BLaER1 (cell line): ENCODE data around the gene ASCL5.

Source experiments
- H3K27ac ChIP-seq: shearing (Covaris generic); formaldehyde crosslinking; 2 replicates; pipeline ENCODE4 v1.8.1; 2022
- H3K27me3 ChIP-seq: shearing (Covaris generic); formaldehyde crosslinking; 2 replicates; pipeline ENCODE4 v1.8.1; 2022
- H3K36me3 ChIP-seq: shearing (Covaris generic); formaldehyde crosslinking; 2 replicates; pipeline ENCODE4 v1.8.1; 2022
- H3K4me1 ChIP-seq: shearing (Covaris generic); formaldehyde crosslinking; 2 replicates; pipeline ENCODE4 v1.8.1; 2022
- H3K4me2 ChIP-seq: shearing (Covaris generic); formaldehyde crosslinking; 2 replicates; pipeline ENCODE4 v1.8.1; 2022
- H3K4me3 ChIP-seq: shearing (Covaris generic); formaldehyde crosslinking; 2 replicates; pipeline ENCODE4 v1.8.1; 2022
- H3K9ac ChIP-seq: shearing (Covaris generic); formaldehyde crosslinking; 2 replicates; pipeline ENCODE4 v1.8.1; 2022
- H3K9me3 ChIP-seq: shearing (Covaris generic); formaldehyde crosslinking; 2 replicates; pipeline ENCODE4 v1.8.1; 2022
- H4K20me1 ChIP-seq: shearing (Covaris generic); formaldehyde crosslinking; 2 replicates; pipeline ENCODE4 v1.8.1; 2022
- Cebpa-rat ChIP-seq: shearing (Covaris generic); IDR thresholded peaks from 2 replicates; pipeline ENCODE4 v1.8.1; 2022

Gene ASCL5

GRCh38 chr1:201093561-201093960, 33.4 kb downstream of the ASCL5 start:
- Histone ChIP-seq H3K27ac (no peak overlapping the region), H3K4me2 (no peak overlapping the region), H3K27me3 (no peaks in the 10 kb centered on the region), H3K9me3 (no peaks in the 10 kb centered on the region), H3K4me1 (peaks cover 19% of the 10 kb centered on the region), H3K9ac (no peak overlapping the region), H4K20me1 (no peaks in the 10 kb centered on the region), H3K4me3 (no peak overlapping the region), H3K36me3 (no peaks in the 10 kb centered on the region)
- no peak for TF ChIP-seq Cebpa-rat

- no peaks in the 10 kb centered on the region for H4K20me1 ChIP-seq
- no peaks in the 10 kb centered on the region for H3K36me3 ChIP-seq
- no peak overlapping the region for H3K9ac ChIP-seq
- TF ChIP-seq Cebpa-rat, result no peak
- H3K4me1 ChIP-seq, result peaks cover 19% of the 10 kb centered on the region
- H3K9me3 ChIP-seq, result no peaks in the 10 kb centered on the region
- no peak overlapping the region for H3K4me2 ChIP-seq
- no peak overlapping the region for H3K27ac ChIP-seq
- no peak overlapping the region for H3K4me3 ChIP-seq
- no peaks in the 10 kb centered on the region for H3K27me3 ChIP-seq
Observed at GRCh38 chr1:201092738-201093137, 34.2 kb downstream of the ASCL5 start.

GRCh38 chr1:201091256-201091655, 35.7 kb downstream of the ASCL5 start:
- no peak for TF ChIP-seq Cebpa-rat
- Histone ChIP-seq H3K4me3 (no peak overlapping the region), H4K20me1 (no peaks in the 10 kb centered on the region), H3K4me2 (no peak overlapping the region), H3K36me3 (no peaks in the 10 kb centered on the region), H3K4me1 (peaks cover 15% of the 10 kb centered on the region), H3K27me3 (no peaks in the 10 kb centered on the region), H3K9ac (no peak overlapping the region), H3K9me3 (no peaks in the 10 kb centered on the region), H3K27ac (no peak overlapping the region)

GRCh38 chr1:201090541-201090940, 36.4 kb downstream of the ASCL5 start:
- H3K9me3 ChIP-seq, result no peaks in the 10 kb centered on the region
- no peak overlapping the region for H3K9ac ChIP-seq
- H3K4me2 ChIP-seq, result no peak overlapping the region
- no peaks in the 10 kb centered on the region for H3K36me3 ChIP-seq
- TF ChIP-seq Cebpa-rat, result no peak
- no peaks in the 10 kb centered on the region for H4K20me1 ChIP-seq
- no peak overlapping the region for H3K27ac ChIP-seq
- H3K27me3 ChIP-seq, result no peaks in the 10 kb centered on the region
- H3K4me3 ChIP-seq, result no peak overlapping the region
- peaks cover 15% of the 10 kb centered on the region for H3K4me1 ChIP-seq

- no peak for TF ChIP-seq Cebpa-rat
- Histone ChIP-seq H3K27ac (no peak overlapping the region), H3K27me3 (no peaks in the 10 kb centered on the region), H3K9ac (no peak overlapping the region), H4K20me1 (no peaks in the 10 kb centered on the region), H3K4me1 (peaks cover 18% of the 10 kb centered on the region), H3K9me3 (no peaks in the 10 kb centered on the region), H3K4me3 (no peak overlapping the region), H3K36me3 (no peaks in the 10 kb centered on the region), H3K4me2 (no peak overlapping the region)
Observed at GRCh38 chr1:201089596-201089995, 37.4 kb downstream of the ASCL5 start.

- H3K4me2 ChIP-seq, result no peak overlapping the region
- H3K9me3 ChIP-seq, result no peaks in the 10 kb centered on the region
- H3K4me1 ChIP-seq, result peaks cover 24% of the 10 kb centered on the region
- H3K36me3 ChIP-seq, result no peaks in the 10 kb centered on the region
- no peaks in the 10 kb centered on the region for H3K27me3 ChIP-seq
- no peak overlapping the region for H3K9ac ChIP-seq
- TF ChIP-seq Cebpa-rat, result no peak
- no peak overlapping the region for H3K27ac ChIP-seq
- no peaks in the 10 kb centered on the region for H4K20me1 ChIP-seq
- H3K4me3 ChIP-seq, result no peak overlapping the region
Observed at GRCh38 chr1:201088901-201089525, 38.0 kb downstream of the ASCL5 start.

- Histone ChIP-seq H3K9me3 (no peaks in the 10 kb centered on the region), H3K4me1 (peaks cover 26% of the 10 kb centered on the region), H3K9ac (no peak overlapping the region), H3K4me3 (no peak overlapping the region), H3K4me2 (no peak overlapping the region), H4K20me1 (no peaks in the 10 kb centered on the region), H3K27ac (no peak overlapping the region), H3K36me3 (no peaks in the 10 kb centered on the region), H3K27me3 (no peaks in the 10 kb centered on the region)
- no peak for TF ChIP-seq Cebpa-rat
Observed at GRCh38 chr1:201088395-201088794, 38.6 kb downstream of the ASCL5 start.

GRCh38 chr1:201085902-201086735, 40.9 kb downstream of the ASCL5 start:
- Histone ChIP-seq H3K4me2 (peak overlapping the region; percentile 7; the same call in 1 of the 2 replicates), H3K27ac (no peak overlapping the region), H3K4me1 (peaks cover 26% of the 10 kb centered on the region), H3K9ac (no peak overlapping the region), H3K9me3 (no peaks in the 10 kb centered on the region), H3K4me3 (no peak overlapping the region), H3K27me3 (no peaks in the 10 kb centered on the region), H4K20me1 (no peaks in the 10 kb centered on the region), H3K36me3 (no peaks in the 10 kb centered on the region)
- TF ChIP-seq Cebpa-rat, result no peak

GRCh38 chr1:201084295-201084694, 42.7 kb downstream of the ASCL5 start:
- Histone ChIP-seq H3K27me3 (no peaks in the 10 kb centered on the region), H3K4me3 (no peak overlapping the region), H3K36me3 (no peaks in the 10 kb centered on the region), H3K27ac (no peak overlapping the region), H3K9ac (no peak overlapping the region), H4K20me1 (no peaks in the 10 kb centered on the region), H3K4me1 (peaks cover 31% of the 10 kb centered on the region), H3K4me2 (peak overlapping the region; percentile 59), H3K9me3 (no peaks in the 10 kb centered on the region)
- TF ChIP-seq Cebpa-rat, result no peak

GRCh38 chr1:201083741-201084140, 43.2 kb downstream of the ASCL5 start:
- peaks cover 31% of the 10 kb centered on the region for H3K4me1 ChIP-seq
- H3K27ac ChIP-seq, result no peak overlapping the region
- H3K4me3 ChIP-seq, result no peak overlapping the region
- H3K9me3 ChIP-seq, result no peaks in the 10 kb centered on the region
- no peaks in the 10 kb centered on the region for H3K27me3 ChIP-seq
- no peaks in the 10 kb centered on the region for H4K20me1 ChIP-seq
- TF ChIP-seq Cebpa-rat, result no peak
- no peaks in the 10 kb centered on the region for H3K36me3 ChIP-seq
- H3K4me2 ChIP-seq, result no peak overlapping the region
- H3K9ac ChIP-seq, result no peak overlapping the region
